ENCODE measurements around the gene COL27A1.
"Not testable (repeated sequence)": the region's sequence is repeated elsewhere in the genome, so short reads cannot be mapped to it uniquely, and the experiment has no call there.

COL27A1 gene

GRCh38 chr9:114322831-114323531, 167.6 kb downstream of the COL27A1 start, which contains the start of gene ORM1:
Gene ORM1, plus strand, starts transcription at chr9:114323098. Its CDS starts 36 bp downstream, at chr9:114323134.
- intact Hi-C loops (cut with DNase I): not testable (repeated sequence)
- DNase-seq: peak in 1 of 10 donors; percentile 30

GRCh38 chr9:114323849-114324248, 168.5 kb downstream of the COL27A1 start:
- DNase-seq: peak in 1 of 10 donors; percentile 12
- intact Hi-C loops (cut with DNase I): not testable (repeated sequence)

- intact Hi-C loops (cut with DNase I): no loop called here
- DNase-seq: peak in 1 of 10 donors; percentile 49
Observed at GRCh38 chr9:114324492-114324891, 169.2 kb downstream of the COL27A1 start.

GRCh38 chr9:114324965-114325364, 169.6 kb downstream of the COL27A1 start:
- intact Hi-C loops (cut with DNase I): not testable (repeated sequence)

GRCh38 chr9:114325684-114326254, 170.4 kb downstream of the COL27A1 start:
- peak in 1 of 10 donors; percentile 32 for DNase-seq
- intact Hi-C loops (cut with DNase I): not testable (repeated sequence)

More at GRCh38 chr9:114324965-114325364, 169.6 kb downstream of the COL27A1 start:
- peak in 1 of 10 donors; percentile 22 for DNase-seq

GRCh38 chr9:114327749-114328148, 172.4 kb downstream of the COL27A1 start:
- intact Hi-C loops (cut with DNase I): no loop called here

GRCh38 chr9:114328357-114328820, 173.1 kb downstream of the COL27A1 start:
- intact Hi-C loops (cut with DNase I): not testable (repeated sequence)
- DNase-seq: peak in 1 of 10 donors; percentile 48

More at GRCh38 chr9:114327749-114328148, 172.4 kb downstream of the COL27A1 start:
- peak in 1 of 10 donors; percentile 53 for DNase-seq

- intact Hi-C loops (cut with DNase I): not testable (repeated sequence)
- peak in 1 of 10 donors; percentile 35 for DNase-seq
Observed at GRCh38 chr9:114328937-114329624, 173.7 kb downstream of the COL27A1 start.

- DNase-seq; intact Hi-C loops (cut with DNase I): not testable (repeated sequence)
Observed at GRCh38 chr9:114329625-114330022, 174.3 kb downstream of the COL27A1 start, which contains the start of gene ORM2. Gene ORM2, plus strand, starts transcription at chr9:114329869. Its CDS starts 36 bp downstream, at chr9:114329905.

GRCh38 chr9:114330636-114331035, 175.3 kb downstream of the COL27A1 start:
- intact Hi-C loops (cut with DNase I): no loop called here

GRCh38 chr9:114331229-114332195, 176.2 kb downstream of the COL27A1 start:
- intact Hi-C loops (cut with DNase I): not testable (repeated sequence)
- peak in 1 of 10 donors; percentile 68 for DNase-seq

More at GRCh38 chr9:114330636-114331035, 175.3 kb downstream of the COL27A1 start:
- DNase-seq: peak in 1 of 10 donors; percentile 35

GRCh38 chr9:114332474-114333040, 177.2 kb downstream of the COL27A1 start:
- intact Hi-C loops (cut with DNase I): not testable (repeated sequence)
- peak in 1 of 10 donors; percentile 24 for DNase-seq

- intact Hi-C loops (cut with DNase I); DNase-seq: not testable (repeated sequence)
Observed at GRCh38 chr9:114333718-114334117, 178.4 kb downstream of the COL27A1 start.

GRCh38 chr9:114334490-114334889, 179.2 kb downstream of the COL27A1 start:
- peak in 1 of 10 donors; percentile 72 for DNase-seq
- intact Hi-C loops (cut with DNase I): no loop called here

GRCh38 chr9:114335745-114336144, 180.4 kb downstream of the COL27A1 start:
- DNase-seq: peak in 1 of 10 donors; percentile 56
- intact Hi-C loops (cut with DNase I): no loop called here

GRCh38 chr9:114336157-114336556, 180.8 kb downstream of the COL27A1 start:
- intact Hi-C loops (cut with DNase I): no loop called here

GRCh38 chr9:114336699-114337395, 181.5 kb downstream of the COL27A1 start:
- intact Hi-C loops (cut with DNase I): no loop called here
- DNase-seq: peak in 1 of 10 donors; percentile 81

More at GRCh38 chr9:114336157-114336556, 180.8 kb downstream of the COL27A1 start:
- peak in 1 of 10 donors; percentile 62 for DNase-seq

- DNase-seq: no peak
- intact Hi-C loops (cut with DNase I): loop anchor here (2.0 kb wide), 1 partner anchor 315 kb away; no protein-coding TSS in a partner anchor
Observed at GRCh38 chr9:114338187-114338586, 182.8 kb downstream of the COL27A1 start.
